GM13977 (cell line): ENCODE measurements around the gene MAGEA9.
"Not testable (repeated sequence)": the region's sequence is repeated elsewhere in the genome, so short reads cannot be mapped to it uniquely, and the experiment has no call there.

Experiments
- DNase-seq: peaks from one replicate; pipeline ENCODE4 v3.0.0; 2012; ENCODE audit warnings: low spot score
- CTCF ChIP-seq: IDR thresholded peaks from 2 replicates; pipeline ENCODE4 v1.5.1; 2012; ENCODE audit warnings: mild to moderate bottlenecking, control low read depth; ENCODE audit not compliant: insufficient read depth; ENCODE audit errors: extremely low read depth, missing control alignments
- in situ Hi-C: fragments of 300-500 bp; cut with MboI; formaldehyde crosslinking; loops from one replicate; pipeline ENCODE4 v1.12.0; 2022; ENCODE audit warnings: low sequenced_read_pairs, low pct_unique_long_range_greater_than_20kb, mixed read lengths, inconsistent platforms; ENCODE audit not compliant: unreplicated experiment

Gene MAGEA9

GRCh38 chrX:149829751-149830191, 48.0 kb downstream of the MAGEA9 start:
- DNase-seq = no peak
- in situ Hi-C loops = no loop called here
- TF ChIP-seq CTCF = no peak

- DNase-seq = no peak
- in situ Hi-C loops = no loop called here
- no peak for TF ChIP-seq CTCF
Observed at GRCh38 chrX:149830192-149830873, 48.6 kb downstream of the MAGEA9 start.

GRCh38 chrX:149831473-149831872, 49.7 kb downstream of the MAGEA9 start:
- DNase-seq = no peak
- in situ Hi-C loops = no loop called here
- TF ChIP-seq CTCF = no peak

- in situ Hi-C loops, DNase-seq: not testable (repeated sequence)
Observed at GRCh38 chrX:149836728-149837127, 55.0 kb downstream of the MAGEA9 start.

GRCh38 chrX:149837167-149837566, 55.4 kb downstream of the MAGEA9 start:
- in situ Hi-C loops = no loop called here
- TF ChIP-seq CTCF = no peak
- DNase-seq = no peak
